ENCODE results near the gene UNC80. TPM values are rescaled to one million over a fixed set of nuclear protein-coding genes. Genes with fewer than 3 reads are reported as not detected.

The UNC80 gene
- total RNA-seq, 4 donors from 2014 or later: 0.02 to 0.62 (median 0.15) TPM; not detected in 1

- H3K4me3 ChIP-seq (ENCODE audit: low read depth, poor library complexity, severe bottlenecking): no peak overlapping the region
- intact Hi-C loops (cut with DNase I; ENCODE audit: low total_unique reads): no loop called here
- TF ChIP-seq POLR2A (IDR thresholded peaks at IDR 0.05) (no peak), CTCF (IDR thresholded peaks at IDR 0.05) (no peak)
- WGBS, 2 donors: 90 to 92% methylated on average over 7 of the region's 7 CpGs
- no peak for DNase-seq (ENCODE audit: low spot score in 2 of 2)
Measured at GRCh38 chr2:209818939-209819338, 47.3 kb downstream of the UNC80 start.

GRCh38 chr2:209821806-209822205, 50.2 kb downstream of the UNC80 start:
- TF ChIP-seq CTCF (IDR thresholded peaks at IDR 0.05) (no peak), POLR2A (IDR thresholded peaks at IDR 0.05) (no peak)
- no peak overlapping the region for H3K4me3 ChIP-seq (ENCODE audit: low read depth, poor library complexity, severe bottlenecking)
- DNase-seq (ENCODE audit: low spot score in 2 of 2): no peak
- intact Hi-C loops (cut with DNase I; ENCODE audit: low total_unique reads): no loop called here
- WGBS, 2 donors: 81 to 84% methylated on average over 4 of the region's 4 CpGs

- no peak for DNase-seq (ENCODE audit: low spot score in 2 of 2)
- no peak overlapping the region for H3K4me3 ChIP-seq (ENCODE audit: low read depth, poor library complexity, severe bottlenecking)
- TF ChIP-seq CTCF (IDR thresholded peaks at IDR 0.05) (no peak), POLR2A (IDR thresholded peaks at IDR 0.05) (no peak)
- WGBS, 2 donors: 89% methylated on average over 3 of the region's 3 CpGs
- intact Hi-C loops (cut with DNase I; ENCODE audit: low total_unique reads): no loop called here
Measured at GRCh38 chr2:209823484-209823883, 51.9 kb downstream of the UNC80 start.

- intact Hi-C loops (cut with DNase I; ENCODE audit: low total_unique reads): no loop called here
- TF ChIP-seq CTCF (IDR thresholded peaks at IDR 0.05) (no peak), POLR2A (IDR thresholded peaks at IDR 0.05) (no peak)
- WGBS, 2 donors: 91 to 94% methylated on average over 1 of the region's 1 CpG
- H3K4me3 ChIP-seq (ENCODE audit: low read depth, poor library complexity, severe bottlenecking): no peak overlapping the region
- DNase-seq (ENCODE audit: low spot score in 2 of 2): no peak
Measured at GRCh38 chr2:209824391-209824790, 52.8 kb downstream of the UNC80 start.

GRCh38 chr2:209830722-209831465, 59.3 kb downstream of the UNC80 start:
- H3K4me3 ChIP-seq (ENCODE audit: low read depth, poor library complexity, severe bottlenecking): no peak overlapping the region
- DNase-seq (ENCODE audit: low spot score in 2 of 2): no peak
- intact Hi-C loops (cut with DNase I; ENCODE audit: low total_unique reads): no loop called here
- 77 to 81% methylated on average over 4 of the region's 4 CpGs for WGBS, 2 donors
- TF ChIP-seq CTCF (IDR thresholded peaks at IDR 0.05) (no peak), POLR2A (IDR thresholded peaks at IDR 0.05) (no peak)

- no peak for DNase-seq (ENCODE audit: low spot score in 2 of 2)
- intact Hi-C loops (cut with DNase I; ENCODE audit: low total_unique reads): no loop called here
- no peak overlapping the region for H3K4me3 ChIP-seq (ENCODE audit: low read depth, poor library complexity, severe bottlenecking)
- TF ChIP-seq CTCF (IDR thresholded peaks at IDR 0.05) (no peak), POLR2A (IDR thresholded peaks at IDR 0.05) (no peak)
- WGBS, 2 donors: 71 to 73% methylated on average over 5 of the region's 5 CpGs
Measured at GRCh38 chr2:209834767-209835166, 63.1 kb downstream of the UNC80 start.

Data from lower leg skin (tissue), 4 donors.